Measurements from ENCODE around the gene CLEC3B. TPM values are rescaled to one million over a fixed set of nuclear protein-coding genes. Genes with fewer than 3 reads are reported as not detected.

CLEC3B gene
- total and polyA plus RNA-seq, 2 donors (not counting 1 experiment from before 2014, with no cell fraction given), result 0.82 TPM; not detected in 1

- Mint-ChIP-seq H3K9me3 (ENCODE audit: insufficient read depth) (no peaks in the 10 kb centered on the region), H3K27ac (no peak overlapping the region), H3K4me3 (no peak overlapping the region), H3K27me3 (peaks cover 40% of the 10 kb centered on the region), H3K4me1 (no peaks in the 10 kb centered on the region)
- Histone ChIP-seq H3K4me1 (ENCODE audit: control insufficient read depth in 2 of 2, insufficient read depth in 2 of 2, low read length in 2 of 2) (no peaks in the 10 kb centered on the region), H3K4me2 (replicated peaks; ENCODE audit: low read depth, low read length, poor library complexity, severe bottlenecking) (no peak overlapping the region), H3K4me3 (ENCODE audit: control extremely low read depth in 1 of 5, extremely low read depth in 1 of 5, insufficient read depth in 1 of 5, low read depth in 2 of 5, low read length in 4 of 5) (no peak overlapping the region), H3K9me3 (ENCODE audit: control extremely low read depth in 1 of 3, control insufficient read depth in 2 of 3, insufficient read depth in 1 of 3, low read length in 2 of 3) (no peaks in the 10 kb centered on the region), H3K27me3 (replicated peaks in 1 of 4; ENCODE audit: control extremely low read depth in 1 of 4, control insufficient read depth in 3 of 4, insufficient read depth in 4 of 4, low read length in 3 of 4) (peaks cover 0 to 6% (median 4%) of the 10 kb centered on the region in 4 experiments), H3K79me2 (ENCODE audit: control insufficient read depth, insufficient read depth, low read length) (no peaks in the 10 kb centered on the region), H3K9ac (ENCODE audit: low read length) (no peak overlapping the region), H3K27ac (ENCODE audit: low read length in 2 of 2) (no peak overlapping the region), H2AFZ (ENCODE audit: insufficient read depth, low read depth, low read length, poor library complexity, severe bottlenecking) (no peak overlapping the region), H4K20me1 (ENCODE audit: control insufficient read depth, insufficient read depth, low read length, poor library complexity, severe bottlenecking) (no peaks in the 10 kb centered on the region), H3K36me3 (replicated peaks in 1 of 2; ENCODE audit: control extremely low read depth in 1 of 2, control insufficient read depth in 1 of 2, extremely low read depth in 1 of 2, insufficient read depth in 2 of 2, low read length in 1 of 2) (no peaks in the 10 kb centered on the region)
- 79% methylated on average over 4 of the region's 4 CpGs for WGBS (ENCODE audit: insufficient coverage)
- ATAC-seq (ENCODE audit: low read depth) (no peak), DNase-seq (no peak)
- TF ChIP-seq EZH2 (IDR thresholded peaks at IDR 0.05; ENCODE audit: borderline replicate concordance, insufficient read depth, low read depth, low read length, poor library complexity, severe bottlenecking), result no peak
- no peak for TF ChIP-seq CTCF (IDR thresholded peaks at IDR 0.05)
- POLR2A ChIA-PET, result no interaction called here
- CTCF ChIA-PET, result interaction anchor here (0.6 kb wide), 1 partner anchor 1021 kb away, joined by 3 read pairs; no protein-coding TSS in a partner anchor
- intact Hi-C loops (cut with micrococcal nuclease), result no loop called here
Observed at GRCh38 chr3:45048244-45048643, 22.1 kb downstream of the CLEC3B start.

DNA sequence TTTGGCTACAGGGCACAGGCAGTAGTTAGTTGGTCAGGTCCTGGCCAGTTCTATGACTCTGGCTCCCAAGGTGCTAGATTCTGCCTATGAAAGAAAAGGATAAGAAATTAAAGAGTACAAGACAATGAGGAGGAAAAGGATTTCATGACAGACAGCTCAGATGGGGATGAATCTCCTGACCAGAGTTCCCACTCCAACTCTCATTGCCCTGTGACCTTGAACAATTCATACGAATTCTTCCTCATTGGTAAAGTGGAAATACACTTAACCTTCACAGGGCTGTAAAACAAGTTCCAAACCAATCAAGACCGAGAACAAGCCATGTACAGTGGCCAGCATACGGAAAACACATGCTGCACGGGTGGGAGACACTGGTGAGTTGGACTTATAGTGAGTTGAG, 23.7 kb downstream of the CLEC3B start:
- Histone ChIP-seq H2AFZ (ENCODE audit: insufficient read depth, low read depth, low read length, poor library complexity, severe bottlenecking) (no peak overlapping the region), H3K4me2 (replicated peaks; ENCODE audit: low read depth, low read length, poor library complexity, severe bottlenecking) (no peak overlapping the region), H3K4me3 (ENCODE audit: control extremely low read depth in 1 of 5, extremely low read depth in 1 of 5, insufficient read depth in 1 of 5, low read depth in 2 of 5, low read length in 4 of 5) (no peak overlapping the region), H3K36me3 (replicated peaks in 1 of 2; ENCODE audit: control extremely low read depth in 1 of 2, control insufficient read depth in 1 of 2, extremely low read depth in 1 of 2, insufficient read depth in 2 of 2, low read length in 1 of 2) (no peaks in the 10 kb centered on the region), H3K27ac (ENCODE audit: low read length in 2 of 2) (no peak overlapping the region), H3K27me3 (replicated peaks in 1 of 4; ENCODE audit: control extremely low read depth in 1 of 4, control insufficient read depth in 3 of 4, insufficient read depth in 4 of 4, low read length in 3 of 4) (peaks cover 0 to 6% (median 4%) of the 10 kb centered on the region in 4 experiments), H3K9me3 (ENCODE audit: control extremely low read depth in 1 of 3, control insufficient read depth in 2 of 3, insufficient read depth in 1 of 3, low read length in 2 of 3) (no peaks in the 10 kb centered on the region), H3K9ac (ENCODE audit: low read length) (no peak overlapping the region), H4K20me1 (ENCODE audit: control insufficient read depth, insufficient read depth, low read length, poor library complexity, severe bottlenecking) (no peaks in the 10 kb centered on the region), H3K4me1 (ENCODE audit: control insufficient read depth in 2 of 2, insufficient read depth in 2 of 2, low read length in 2 of 2) (no peaks in the 10 kb centered on the region), H3K79me2 (ENCODE audit: control insufficient read depth, insufficient read depth, low read length) (no peaks in the 10 kb centered on the region)
- intact Hi-C loops (cut with micrococcal nuclease), result no loop called here
- ATAC-seq (ENCODE audit: low read depth) (no peak), DNase-seq (no peak)
- H3K4me1 Mint-ChIP-seq, result no peaks in the 10 kb centered on the region
- H3K4me3 Mint-ChIP-seq, result no peak overlapping the region
- H3K9me3 Mint-ChIP-seq (ENCODE audit: insufficient read depth), result no peaks in the 10 kb centered on the region
- ChIA-PET CTCF (interaction anchor here (0.8 to 1.3 kb wide), 3 partner anchors 9 to 12 kb away, joined by 4 to 6 read pairs (median 4); no protein-coding TSS in a partner anchor), POLR2A (no interaction called here)
- no peak for TF ChIP-seq CTCF (IDR thresholded peaks at IDR 0.05)
- no peak for TF ChIP-seq EZH2 (IDR thresholded peaks at IDR 0.05; ENCODE audit: borderline replicate concordance, insufficient read depth, low read depth, low read length, poor library complexity, severe bottlenecking)
- no peak overlapping the region for H3K27ac Mint-ChIP-seq
- WGBS (ENCODE audit: insufficient coverage), result 84% methylated on average over 2 of the region's 4 CpGs
- H3K27me3 Mint-ChIP-seq, result peaks cover 44% of the 10 kb centered on the region

All from B cell (primary cell).